Lung (tissue), 12 donors: ENCODE measurements around the gene RRP1B. TPM values are rescaled to one million over a fixed set of nuclear protein-coding genes. Genes with fewer than 3 reads are reported as not detected.

ENCODE experiments used
- ATAC-seq: fragments of 200-7000 bp; cut with Tn5 transposase; one replicate; pipeline ENCODE4 v1.9.1; 2020; ENCODE audit warnings: moderate number of reproducible peaks; ENCODE audit not compliant: insufficient read depth, low FRiP score
- DNase-seq, 3 donors: peaks; one replicate each; pipeline ENCODE4 v3.0.0-alpha.2; 2013 to 2017
- H3K27ac ChIP-seq, 2 donors: one replicate each; pipeline ENCODE4 v1.5.1; 2013; ENCODE audit warnings: mild to moderate bottlenecking in 2 of 2, moderate library complexity in 2 of 2, control low read depth in 1 of 2, inconsistent platforms in 1 of 2, low read depth in 1 of 2, low read length in 1 of 2
- H3K27me3 ChIP-seq, 3 donors: one replicate each; pipeline ENCODE4 v1.5.1; 2013; ENCODE audit warnings: low read length in 2 of 3; ENCODE audit not compliant: control insufficient read depth in 3 of 3, insufficient read depth in 3 of 3
- H3K36me3 ChIP-seq, 4 donors: one replicate each; pipeline ENCODE4 v1.5.1; 2013; ENCODE audit warnings: low read length in 4 of 4, mild to moderate bottlenecking in 1 of 4, moderate library complexity in 1 of 4; ENCODE audit not compliant: control insufficient read depth in 4 of 4, insufficient read depth in 4 of 4
- H3K4me1 ChIP-seq, 5 donors: one replicate each; pipeline ENCODE4 v1.5.1; 2013; ENCODE audit warnings: low read length in 5 of 5, mild to moderate bottlenecking in 2 of 5, moderate library complexity in 1 of 5; ENCODE audit not compliant: control insufficient read depth in 5 of 5, insufficient read depth in 5 of 5
- H3K4me3 ChIP-seq: one replicate; pipeline ENCODE4 v1.5.1; 2013; ENCODE audit warnings: mild to moderate bottlenecking, control low read depth, moderate library complexity
- H3K9ac ChIP-seq, 2 donors: one replicate each; pipeline ENCODE4 v1.5.1; 2013; ENCODE audit warnings: low read length in 2 of 2, control low read depth in 1 of 2; ENCODE audit not compliant: insufficient read depth in 1 of 2
- H3K9me3 ChIP-seq, 4 donors: one replicate each; pipeline ENCODE4 v1.5.1; 2013; ENCODE audit warnings: low read length in 3 of 4, mild to moderate bottlenecking in 1 of 4, moderate library complexity in 1 of 4; ENCODE audit not compliant: control insufficient read depth in 4 of 4, insufficient read depth in 3 of 4
- WGBS, 2 donors: extraction: QIAGEN DNeasy Blood & Tissue Kit; methylation state at CpG; one replicate each; pipeline ENCODE4 v1.1.7; 2013; 5-methylcytosine and 5-hydroxymethylcytosine counted together
- polyA plus RNA-seq, 2 donors: library from polyadenylated mRNA; stranded (reverse); fragments of 200-250 nt; gene quantifications; one replicate each; pipeline ENCODE4 v1.2.1, GENCODE V29; 2013
- total RNA-seq, 2 donors: library from RNA; depleted of rRNA in 1 of 2; stranded (reverse); fragments of >200 nt in 1 of 2; gene quantifications; one replicate each; pipeline ENCODE4 v1.2.1, GENCODE V29; 2014 to 2021
- TF ChIP-seq, protein P1 (sequence below): IDR thresholded peaks from 2 replicates; pipeline ENCODE4 v1.5.1; 2012; ENCODE audit warnings: mild to moderate bottlenecking; ENCODE audit errors: control extremely low read depth, extremely low read depth
- donor health status: control.
- donor health status: control.
- donor health status: Bipolar disorder and iron deficiency.
- donor health status: healthy.
- donor health status: DM: yes; HTN: yes; CAD: no.

The RRP1B gene
- total and polyA plus RNA-seq, 4 donors = 6.4 to 18.1 (median 12.7) TPM

DNA sequence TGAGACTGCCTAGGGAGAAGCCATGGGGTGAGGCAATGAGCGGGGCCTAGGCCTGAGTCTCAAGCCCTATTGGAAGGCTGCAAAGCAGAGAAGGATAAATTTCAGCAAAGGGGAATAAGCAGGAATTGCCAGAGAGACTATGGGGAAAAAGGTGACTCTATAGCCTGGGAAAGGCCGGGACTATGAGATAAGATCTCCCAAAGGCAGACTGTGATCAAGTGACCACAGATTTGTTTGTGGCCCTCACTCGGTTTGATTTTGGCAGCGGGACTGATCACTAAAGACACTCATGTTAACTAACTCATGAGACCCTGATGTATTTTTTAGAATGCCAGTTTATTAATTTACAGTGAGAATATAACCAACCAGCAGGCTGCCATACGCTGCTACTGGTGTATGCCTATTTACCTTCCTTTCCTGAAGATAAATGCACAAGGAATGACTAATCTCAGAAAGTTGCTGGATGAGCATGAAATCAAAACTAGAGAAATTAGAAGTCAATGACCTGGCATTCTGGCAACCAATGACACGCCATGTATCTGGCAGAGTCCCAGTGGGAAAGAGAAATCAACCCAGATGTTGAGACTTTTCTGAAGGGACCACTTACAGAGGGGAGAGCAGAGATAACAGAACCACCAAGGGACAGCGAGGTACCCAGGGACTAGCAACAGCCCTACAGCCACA lies 4.4 kb upstream of the RRP1B start:
- Histone ChIP-seq H3K27ac (no peak overlapping the region), H3K4me3 (no peak overlapping the region), H3K4me1 (peaks cover 0 to 9% (median 0%) of the 10 kb centered on the region in 5 donors), H3K36me3 (no peaks in the 10 kb centered on the region), H3K27me3 (no peaks in the 10 kb centered on the region), H3K9ac (no peak overlapping the region), H3K9me3 (no peaks in the 10 kb centered on the region)
- WGBS, 2 donors = 93 to 94% methylated on average over 7 of the region's 7 CpGs
- no peak for ATAC-seq
- DNase-seq = no peak
- TF ChIP-seq, protein P1, sequence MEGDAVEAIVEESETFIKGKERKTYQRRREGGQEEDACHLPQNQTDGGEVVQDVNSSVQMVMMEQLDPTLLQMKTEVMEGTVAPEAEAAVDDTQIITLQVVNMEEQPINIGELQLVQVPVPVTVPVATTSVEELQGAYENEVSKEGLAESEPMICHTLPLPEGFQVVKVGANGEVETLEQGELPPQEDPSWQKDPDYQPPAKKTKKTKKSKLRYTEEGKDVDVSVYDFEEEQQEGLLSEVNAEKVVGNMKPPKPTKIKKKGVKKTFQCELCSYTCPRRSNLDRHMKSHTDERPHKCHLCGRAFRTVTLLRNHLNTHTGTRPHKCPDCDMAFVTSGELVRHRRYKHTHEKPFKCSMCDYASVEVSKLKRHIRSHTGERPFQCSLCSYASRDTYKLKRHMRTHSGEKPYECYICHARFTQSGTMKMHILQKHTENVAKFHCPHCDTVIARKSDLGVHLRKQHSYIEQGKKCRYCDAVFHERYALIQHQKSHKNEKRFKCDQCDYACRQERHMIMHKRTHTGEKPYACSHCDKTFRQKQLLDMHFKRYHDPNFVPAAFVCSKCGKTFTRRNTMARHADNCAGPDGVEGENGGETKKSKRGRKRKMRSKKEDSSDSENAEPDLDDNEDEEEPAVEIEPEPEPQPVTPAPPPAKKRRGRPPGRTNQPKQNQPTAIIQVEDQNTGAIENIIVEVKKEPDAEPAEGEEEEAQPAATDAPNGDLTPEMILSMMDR = no peak

DNA sequence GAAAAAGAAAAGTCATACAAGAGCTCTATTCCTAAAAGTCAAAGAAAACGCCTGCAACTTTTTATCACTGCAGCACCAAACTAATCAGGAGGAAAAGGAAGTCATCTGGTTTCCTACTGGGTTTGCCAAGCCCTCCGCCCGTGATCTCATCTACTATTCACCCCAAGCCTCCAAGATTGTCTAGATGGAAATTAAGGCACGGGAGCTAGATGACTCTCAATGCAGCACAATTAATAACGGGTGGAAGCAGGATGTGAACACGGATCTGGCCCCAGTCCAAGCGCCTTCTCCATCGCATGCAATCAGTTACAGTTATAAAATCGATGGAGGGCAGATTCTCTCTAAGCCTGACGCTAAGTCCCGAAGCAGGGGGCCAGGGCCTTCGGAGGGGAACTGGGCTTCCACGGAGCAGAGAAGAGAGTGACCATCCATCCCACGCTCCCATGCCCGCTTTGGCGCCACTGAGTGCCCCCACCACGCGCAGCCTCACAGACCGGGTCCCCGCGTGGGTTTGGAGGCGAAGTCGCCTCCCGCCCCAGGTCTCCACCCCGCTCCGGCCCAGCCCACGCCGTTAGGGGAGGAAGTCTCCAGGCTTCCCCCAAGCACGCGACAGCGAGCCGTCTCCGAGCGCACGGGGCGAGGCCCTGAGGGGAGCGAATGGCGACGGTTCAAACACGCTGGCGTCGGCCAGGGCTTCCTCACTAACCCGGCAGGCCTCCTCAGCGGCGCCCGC lies 1.8 kb upstream of the RRP1B start:
- H3K9me3 ChIP-seq = no peaks in the 10 kb centered on the region
- H3K27me3 ChIP-seq = no peaks in the 10 kb centered on the region
- DNase-seq (no peak), ATAC-seq (no peak)
- peaks cover 0 to 8% (median 3%) of the 10 kb centered on the region in 4 donors for H3K36me3 ChIP-seq
- peaks cover 0 to 18% (median 9%) of the 10 kb centered on the region in 5 donors for H3K4me1 ChIP-seq
- H3K9ac ChIP-seq = no peak overlapping the region
- no peak overlapping the region for H3K4me3 ChIP-seq
- TF ChIP-seq, protein P1 = no peak
- peak overlapping the region in 1 of 2 donors; percentile 65 for H3K27ac ChIP-seq
- 63 to 64% methylated on average over 46 of the region's 46 CpGs for WGBS, 2 donors

DNA sequence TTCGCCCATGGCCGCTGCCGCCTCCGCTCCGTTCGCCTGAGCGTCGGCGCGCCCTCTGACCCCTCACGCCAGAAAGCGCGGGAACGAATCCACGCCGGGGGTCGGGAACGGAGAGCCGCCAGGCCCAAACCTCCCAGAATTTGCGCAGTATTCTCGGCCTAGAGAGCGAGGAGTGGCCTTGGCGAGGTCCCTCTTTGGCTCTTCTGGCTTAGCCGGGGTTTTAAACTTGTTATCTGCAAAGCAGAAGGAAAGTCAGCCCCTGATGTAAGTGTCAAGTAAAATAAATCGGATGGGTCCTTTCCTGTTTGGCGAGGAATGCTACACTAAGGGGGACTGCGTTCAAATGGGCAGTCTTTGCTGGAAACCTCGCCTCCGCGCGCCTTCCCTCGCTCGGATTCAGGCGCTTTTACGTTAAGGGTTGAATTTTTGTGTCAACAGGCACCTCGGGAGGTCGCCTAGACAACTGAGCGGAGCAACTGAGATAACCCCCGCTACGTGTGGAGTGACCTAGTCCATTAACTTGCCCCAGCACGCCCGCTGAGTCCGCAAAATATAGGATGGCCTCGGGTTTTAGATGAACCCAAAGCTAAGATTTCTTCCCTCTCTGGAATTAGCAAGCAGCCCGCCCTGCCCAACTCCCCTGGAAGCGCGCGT lies 1.1 kb upstream of the RRP1B start:
- no peak for DNase-seq
- Histone ChIP-seq H3K9ac (no peak overlapping the region), H3K4me1 (peaks cover 0 to 18% (median 9%) of the 10 kb centered on the region in 5 donors), H3K36me3 (peaks cover 0 to 8% (median 3%) of the 10 kb centered on the region in 4 donors), H3K9me3 (no peaks in the 10 kb centered on the region), H3K4me3 (no peak overlapping the region), H3K27ac (peak overlapping the region in 1 of 2 donors; percentile 65), H3K27me3 (no peaks in the 10 kb centered on the region)
- 93 to 94% methylated on average over 48 of the region's 48 CpGs for WGBS, 2 donors
- TF ChIP-seq, protein P1 = no peak
- ATAC-seq = no peak
